GM03348 (cell line): ENCODE results near the gene EEF1A2.

Experiments used
- DNase-seq: peaks from one replicate; pipeline ENCODE4 v3.0.0; 2012; ENCODE audit warnings: low spot score

Gene EEF1A2

GRCh38 chr20:63498960-63499337 is at the start of gene EEF1A2:
EEF1A2 (minus strand) TSS chr20:63499083; CDS start chr20:63497763, 1,320 bp downstream.
- DNase-seq: peak; percentile 64

GRCh38 chr20:63548542-63548941 is 49.7 kb upstream of the EEF1A2 start:
- no peak for DNase-seq

- DNase-seq: no peak
Observed at GRCh38 chr20:63547725-63548480, 49.0 kb upstream of the EEF1A2 start, which contains the start of gene SRMS. SRMS (minus strand) TSS chr20:63547749; CDS start chr20:63547463, 286 bp downstream.

- no peak for DNase-seq
Observed at GRCh38 chr20:63546956-63547724, 48.3 kb upstream of the EEF1A2 start.

- DNase-seq: no peak
Observed at GRCh38 chr20:63546256-63546955, 47.5 kb upstream of the EEF1A2 start.

GRCh38 chr20:63545814-63546213 is 46.9 kb upstream of the EEF1A2 start:
- DNase-seq: no peak

GRCh38 chr20:63544958-63545516 is 46.2 kb upstream of the EEF1A2 start:
- no peak for DNase-seq

GRCh38 chr20:63544241-63544957 is 45.5 kb upstream of the EEF1A2 start:
- DNase-seq: no peak

- DNase-seq: no peak
Observed at GRCh38 chr20:63543733-63544132, 44.9 kb upstream of the EEF1A2 start.

- no peak for DNase-seq
Observed at GRCh38 chr20:63543131-63543530, 44.2 kb upstream of the EEF1A2 start.

GRCh38 chr20:63542696-63543095 is 43.8 kb upstream of the EEF1A2 start:
- DNase-seq: no peak

- no peak for DNase-seq
Observed at GRCh38 chr20:63542031-63542559, 43.2 kb upstream of the EEF1A2 start.

GRCh38 chr20:63541371-63541770 is 42.5 kb upstream of the EEF1A2 start:
- DNase-seq: no peak

- peak; percentile 54 for DNase-seq
Observed at GRCh38 chr20:63540417-63541186, 41.7 kb upstream of the EEF1A2 start.

GRCh38 chr20:63539441-63540370 is 40.8 kb upstream of the EEF1A2 start:
- DNase-seq: no peak

GRCh38 chr20:63539092-63539430 is 40.2 kb upstream of the EEF1A2 start:
- no peak for DNase-seq

GRCh38 chr20:63538204-63539091 is 39.6 kb upstream of the EEF1A2 start:
- no peak for DNase-seq

- peak; percentile 96 for DNase-seq
Observed at GRCh38 chr20:63537525-63538203, 38.8 kb upstream of the EEF1A2 start.
